Kidney (tissue), 14 donors: ENCODE results near the gene CCDC197. TPM values are rescaled to one million over a fixed set of nuclear protein-coding genes. Genes with fewer than 3 reads are reported as not detected.

Source experiments
- DNase-seq, 5 donors: peaks; one replicate each; pipeline ENCODE4 v3.0.0-alpha.2; 2013 to 2020
- FAIRE-seq: peaks from 2 replicates; lab custom pipeline; 2012; peaks lifted over from hg19 to GRCh38; lab: Jason Lieb, UNC
- H3K27ac ChIP-seq, 2 donors: one replicate each; pipeline ENCODE4 v1.7.0; 2013; ENCODE audit warnings: low read depth in 2 of 2, low read length in 2 of 2, inconsistent platforms in 1 of 2
- H3K27me3 ChIP-seq: one replicate; pipeline ENCODE4 v1.7.1; 2013; ENCODE audit warnings: low read length, inconsistent platforms; ENCODE audit not compliant: control insufficient read depth, insufficient read depth
- H3K36me3 ChIP-seq, 3 donors: one replicate each; pipeline versions ENCODE4 v1.7.0 to v1.7.1; 2013; ENCODE audit warnings: low read length in 3 of 3, control low read depth in 1 of 3, inconsistent platforms in 1 of 3; ENCODE audit not compliant: insufficient read depth in 3 of 3, control insufficient read depth in 2 of 3
- H3K4me1 ChIP-seq, 3 donors: one replicate each; pipeline versions ENCODE4 v1.7.0 to v1.7.1; 2013; ENCODE audit warnings: low read length in 3 of 3, inconsistent platforms in 1 of 3, low read depth in 1 of 3; ENCODE audit not compliant: control insufficient read depth in 2 of 3, insufficient read depth in 2 of 3
- H3K4me3 ChIP-seq, 3 donors: one replicate each; pipeline versions ENCODE4 v1.7.0 to v1.8.1; 2013; ENCODE audit warnings: low read length in 3 of 3, control low read depth in 1 of 3, inconsistent platforms in 1 of 3
- H3K9ac ChIP-seq, 3 donors: one replicate each; pipeline versions ENCODE4 v1.7.0 to v1.7.1; 2013; ENCODE audit warnings: low read length in 3 of 3, control low read depth in 1 of 3, inconsistent platforms in 1 of 3
- H3K9me3 ChIP-seq, 3 donors: one replicate each; pipeline versions ENCODE4 v1.7.0 to v1.7.1; 2013; ENCODE audit warnings: low read length in 3 of 3, control low read depth in 1 of 3, inconsistent platforms in 1 of 3; ENCODE audit not compliant: control insufficient read depth in 2 of 3, insufficient read depth in 1 of 3
- CTCF ChIP-seq: IDR thresholded peaks from 3 replicates; pipeline ENCODE4 v1.5.1; 2012; ENCODE audit warnings: mild to moderate bottlenecking, moderate library complexity, borderline replicate concordance; ENCODE audit not compliant: insufficient read depth; ENCODE audit errors: extremely low read depth
- intact Hi-C: fragments of 100-400 bp; cut with DNase I; formaldehyde crosslinking; loops from one replicate; pipeline ENCODE4 v1.11.1; 2022
- polyA plus RNA-seq: library from polyadenylated mRNA; stranded (reverse); fragments of 350-450 nt; fragmentation: Illumina TruSeq; extraction: RNeasy Lipid Tissue Mini Kit (QIAGEN cat#74804); gene quantifications from one replicate; pipeline ENCODE4 v1.2.3, GENCODE V29; 2014; ENCODE audit warnings: low read depth, low replicate concordance; ENCODE audit not compliant: insufficient read depth
- total RNA-seq: library from RNA; stranded (reverse); fragmentation: NEBNext Ultra II Directional; extraction: Animal tissue kit (Norgen Biotek cat#: 25700); gene quantifications from one replicate; pipeline ENCODE4 v1.2.1, GENCODE V29; 2021
- donor health status: control.
- donor health status: control.
- donor health status: control.
- donor health status: control.
- donor health status: control.
- donor health status: DM: yes; HTN: yes; CAD: no.
- donor health status: Normal renal cell carcinoma (clear cell type).

Gene CCDC197
- total and polyA plus RNA-seq, 2 donors from 2014 or later: not detected

- FAIRE-seq: no peak
These were observed 29.9 kb downstream of the CCDC197 start for GRCh38 chr14:94026889-94027469.

GRCh38 chr14:94027566-94028449, 30.7 kb downstream of the CCDC197 start:
- intact Hi-C loops: no loop called here
- Histone ChIP-seq H3K27ac (no peak overlapping the region), H3K4me3 (no peak overlapping the region), H3K9me3 (no peaks in the 10 kb centered on the region), H3K4me1 (no peaks in the 10 kb centered on the region), H3K36me3 (no peaks in the 10 kb centered on the region), H3K9ac (no peak overlapping the region), H3K27me3 (no peaks in the 10 kb centered on the region)
- no peak for TF ChIP-seq CTCF
- FAIRE-seq (no peak), DNase-seq (no peak)

More at GRCh38 chr14:94026889-94027469, 29.9 kb downstream of the CCDC197 start:
- H3K9ac ChIP-seq: peak overlapping the region in 1 of 3 donors; percentile 19
- no peaks in the 10 kb centered on the region for H3K4me1 ChIP-seq
- intact Hi-C loops: no loop called here
- no peak for TF ChIP-seq CTCF
- H3K9me3 ChIP-seq: no peaks in the 10 kb centered on the region
- DNase-seq: no peak
- no peak overlapping the region for H3K27ac ChIP-seq
- H3K36me3 ChIP-seq: no peaks in the 10 kb centered on the region
- H3K4me3 ChIP-seq: peak overlapping the region in 2 of 3 donors; percentile 16 to 51
- H3K27me3 ChIP-seq: no peaks in the 10 kb centered on the region

- no peak for TF ChIP-seq CTCF
- Histone ChIP-seq H3K27me3 (no peaks in the 10 kb centered on the region), H3K4me1 (no peaks in the 10 kb centered on the region), H3K4me3 (no peak overlapping the region), H3K27ac (no peak overlapping the region), H3K9ac (no peak overlapping the region), H3K36me3 (no peaks in the 10 kb centered on the region), H3K9me3 (no peaks in the 10 kb centered on the region)
- no peak for FAIRE-seq
- DNase-seq: no peak
- intact Hi-C loops: no loop called here
These were observed 31.3 kb downstream of the CCDC197 start for GRCh38 chr14:94028450-94028826.
